Measurements from ENCODE around the gene SWI5. TPM values are rescaled to one million over a fixed set of nuclear protein-coding genes. Genes with fewer than 3 reads are reported as not detected.

Gene SWI5
- total and polyA plus RNA-seq, 3 donors from 2014 or later: 69.3 to 164 (median 131) TPM

GRCh38 chr9:128266868-128267590, 9.0 kb upstream of the SWI5 start:
- Histone ChIP-seq H3K4me1 (no peaks in the 10 kb centered on the region), H3K4me3 (no peak overlapping the region), H3K36me3 (ENCODE audit: low read depth, missing control alignments) (no peaks in the 10 kb centered on the region), H3K27me3 (no peaks in the 10 kb centered on the region), H3K27ac (no peak overlapping the region), H3K9me3 (no peaks in the 10 kb centered on the region)
- DNase-seq: no peak
- WGBS, 2 donors: 88 to 92% methylated on average over 15 of the region's 15 CpGs
- intact Hi-C loops (cut with DNase I; ENCODE audit: low total_unique reads): no loop called here
- TF ChIP-seq POLR2A (IDR thresholded peaks at IDR 0.05) (no peak), CTCF (IDR thresholded peaks at IDR 0.05) (no peak)

GRCh38 chr9:128271112-128271511, 5.0 kb upstream of the SWI5 start:
- H3K27ac ChIP-seq: no peak overlapping the region
- DNase-seq: no peak
- WGBS, 2 donors: 88 to 90% methylated on average over 2 to 3 of the region's 3 CpGs
- H3K4me3 ChIP-seq: no peak overlapping the region
- TF ChIP-seq CTCF (IDR thresholded peaks at IDR 0.05): no peak
- TF ChIP-seq POLR2A (IDR thresholded peaks at IDR 0.05): no peak
- no peaks in the 10 kb centered on the region for H3K27me3 ChIP-seq
- H3K9me3 ChIP-seq: no peaks in the 10 kb centered on the region
- intact Hi-C loops (cut with DNase I; ENCODE audit: low total_unique reads): no loop called here
- peaks cover 7% of the 10 kb centered on the region for H3K4me1 ChIP-seq
- H3K36me3 ChIP-seq (ENCODE audit: low read depth, missing control alignments): no peaks in the 10 kb centered on the region

GRCh38 chr9:128271512-128271911, 4.6 kb upstream of the SWI5 start:
- no peaks in the 10 kb centered on the region for H3K36me3 ChIP-seq (ENCODE audit: low read depth, missing control alignments)
- no peaks in the 10 kb centered on the region for H3K9me3 ChIP-seq
- H3K4me1 ChIP-seq: peaks cover 7% of the 10 kb centered on the region
- no peak overlapping the region for H3K4me3 ChIP-seq
- DNase-seq: no peak
- no peaks in the 10 kb centered on the region for H3K27me3 ChIP-seq
- no peak for TF ChIP-seq CTCF (IDR thresholded peaks at IDR 0.05)
- TF ChIP-seq POLR2A (IDR thresholded peaks at IDR 0.05): no peak
- intact Hi-C loops (cut with DNase I; ENCODE audit: low total_unique reads): no loop called here
- WGBS, 2 donors: 58 to 61% methylated on average over 5 of the region's 5 CpGs
- H3K27ac ChIP-seq: no peak overlapping the region

GRCh38 chr9:128274245-128274644, 1.8 kb upstream of the SWI5 start:
- Histone ChIP-seq H3K27ac (no peak overlapping the region), H3K4me1 (peaks cover 7% of the 10 kb centered on the region), H3K4me3 (no peak overlapping the region), H3K9me3 (no peaks in the 10 kb centered on the region), H3K27me3 (no peaks in the 10 kb centered on the region), H3K36me3 (ENCODE audit: low read depth, missing control alignments) (no peaks in the 10 kb centered on the region)
- 58 to 64% methylated on average over 8 of the region's 8 CpGs for WGBS, 2 donors
- no peak for TF ChIP-seq CTCF (IDR thresholded peaks at IDR 0.05)
- no peak for TF ChIP-seq POLR2A (IDR thresholded peaks at IDR 0.05)
- intact Hi-C loops (cut with DNase I; ENCODE audit: low total_unique reads): no loop called here
- DNase-seq: no peak
